Measurements from ENCODE around the gene FUT1. TPM values are rescaled to one million over a fixed set of nuclear protein-coding genes. Genes with fewer than 3 reads are reported as not detected.

FUT1 gene
- total RNA-seq, 4 donors from 2014 or later: 0.27 to 1.00 (median 0.58) TPM

GRCh38 chr19:48715681-48716171, 36.7 kb downstream of the FUT1 start:
- Histone ChIP-seq H3K9me3 (no peaks in the 10 kb centered on the region), H3K4me3 (peak overlapping the region in 1 of 4 donors; percentile 75), H3K36me3 (no peaks in the 10 kb centered on the region), H3K27me3 (no peaks in the 10 kb centered on the region), H3K4me1 (peaks cover 21 to 47% (median 41%) of the 10 kb centered on the region in 4 donors), H3K27ac (peak overlapping the region; percentile 85 to 93 (median 90))
- 62% methylated on average over 19 of the region's 19 CpGs; no CpG with 5 or more reads in 1 of the 2 donors for WGBS, 2 donors (ENCODE audit: low coverage in 1 of 2)
- intact Hi-C loops (cut with DNase I; ENCODE audit: low total_unique reads): no loop called here
- no peak for TF ChIP-seq CTCF (IDR thresholded peaks at IDR 0.05)
- TF ChIP-seq EP300 (IDR thresholded peaks at IDR 0.05; ENCODE audit: low read depth): no peak
- no peak for TF ChIP-seq POLR2AphosphoS5 (IDR thresholded peaks at IDR 0.05)
- no peak for TF ChIP-seq POLR2A (IDR thresholded peaks at IDR 0.05)
- in situ Hi-C loops (cut with MboI; ENCODE audit: low pct_ligation_motif_present in 1 of 4, low pct_unique_long_range_greater_than_20kb in 1 of 4, low sequenced_read_pairs in 3 of 4): no loop called here
- DNase-seq: peak; percentile 37

DNA sequence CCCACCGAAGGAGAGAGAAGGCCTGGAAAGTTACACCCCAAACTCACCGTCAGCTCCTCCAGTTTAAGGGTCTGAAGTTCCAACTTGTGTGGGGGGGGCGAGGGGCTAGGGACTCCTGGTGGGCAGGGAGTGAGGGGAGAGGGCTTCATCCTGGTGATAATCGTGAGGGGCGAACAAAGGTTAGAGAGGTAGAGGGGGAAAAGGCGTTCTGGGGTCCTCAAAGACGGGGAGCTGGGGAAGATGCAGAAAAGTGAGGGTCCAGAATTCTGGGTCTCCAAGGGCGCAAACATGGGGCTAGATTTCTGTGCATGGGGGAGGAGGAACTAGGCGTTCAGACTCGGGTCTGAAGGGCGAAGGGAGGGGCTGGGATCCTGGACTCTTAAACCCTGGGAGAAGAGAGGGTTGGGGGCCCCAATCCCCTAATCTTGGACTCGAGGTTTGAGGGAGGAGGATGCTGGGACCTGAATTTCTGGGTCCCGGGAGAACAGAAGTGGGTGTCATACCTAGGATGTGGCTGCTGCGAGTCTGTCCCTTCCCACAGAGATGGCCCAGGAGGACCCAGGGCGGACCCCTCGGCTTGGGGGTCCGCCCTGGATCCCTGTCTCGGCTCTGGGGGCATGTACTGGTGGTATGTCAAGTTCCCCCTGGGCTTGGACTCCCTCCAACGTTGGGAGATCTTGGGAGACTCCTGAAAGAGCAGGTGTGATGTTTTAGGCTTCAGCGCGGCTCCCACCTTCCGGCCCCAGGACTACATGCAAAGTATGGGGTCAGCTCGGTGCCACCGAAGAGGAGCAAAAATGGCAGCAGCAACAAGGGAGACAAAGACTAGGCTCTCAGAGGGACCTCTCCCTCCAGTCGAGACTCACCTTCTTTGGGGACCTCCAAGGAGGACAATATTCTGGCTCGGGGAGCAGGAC, 37.4 kb downstream of the FUT1 start:
- Histone ChIP-seq H3K4me3 (peak overlapping the region; percentile 49 to 75 (median 54)), H3K9me3 (no peaks in the 10 kb centered on the region), H3K27me3 (no peaks in the 10 kb centered on the region), H3K27ac (peak overlapping the region; percentile 85 to 93 (median 90)), H3K36me3 (no peaks in the 10 kb centered on the region), H3K4me1 (peaks cover 17 to 42% (median 37%) of the 10 kb centered on the region in 4 donors)
- peak; percentile 65 for DNase-seq
- intact Hi-C loops (cut with DNase I; ENCODE audit: low total_unique reads): no loop called here
- in situ Hi-C loops (cut with MboI; ENCODE audit: low pct_ligation_motif_present in 1 of 4, low pct_unique_long_range_greater_than_20kb in 1 of 4, low sequenced_read_pairs in 3 of 4): no loop called here
- 41 to 60% methylated on average over 2 to 26 of the region's 26 CpGs for whole genome bisulfite sequencing, 2 donors (ENCODE audit: low coverage in 1 of 2)
- TF ChIP-seq EP300 (IDR thresholded peaks at IDR 0.05; ENCODE audit: low read depth): no peak
- no peak for TF ChIP-seq CTCF (IDR thresholded peaks at IDR 0.05)
- TF ChIP-seq POLR2A (IDR thresholded peaks at IDR 0.05): no peak
- no peak for TF ChIP-seq POLR2AphosphoS5 (IDR thresholded peaks at IDR 0.05)

DNA sequence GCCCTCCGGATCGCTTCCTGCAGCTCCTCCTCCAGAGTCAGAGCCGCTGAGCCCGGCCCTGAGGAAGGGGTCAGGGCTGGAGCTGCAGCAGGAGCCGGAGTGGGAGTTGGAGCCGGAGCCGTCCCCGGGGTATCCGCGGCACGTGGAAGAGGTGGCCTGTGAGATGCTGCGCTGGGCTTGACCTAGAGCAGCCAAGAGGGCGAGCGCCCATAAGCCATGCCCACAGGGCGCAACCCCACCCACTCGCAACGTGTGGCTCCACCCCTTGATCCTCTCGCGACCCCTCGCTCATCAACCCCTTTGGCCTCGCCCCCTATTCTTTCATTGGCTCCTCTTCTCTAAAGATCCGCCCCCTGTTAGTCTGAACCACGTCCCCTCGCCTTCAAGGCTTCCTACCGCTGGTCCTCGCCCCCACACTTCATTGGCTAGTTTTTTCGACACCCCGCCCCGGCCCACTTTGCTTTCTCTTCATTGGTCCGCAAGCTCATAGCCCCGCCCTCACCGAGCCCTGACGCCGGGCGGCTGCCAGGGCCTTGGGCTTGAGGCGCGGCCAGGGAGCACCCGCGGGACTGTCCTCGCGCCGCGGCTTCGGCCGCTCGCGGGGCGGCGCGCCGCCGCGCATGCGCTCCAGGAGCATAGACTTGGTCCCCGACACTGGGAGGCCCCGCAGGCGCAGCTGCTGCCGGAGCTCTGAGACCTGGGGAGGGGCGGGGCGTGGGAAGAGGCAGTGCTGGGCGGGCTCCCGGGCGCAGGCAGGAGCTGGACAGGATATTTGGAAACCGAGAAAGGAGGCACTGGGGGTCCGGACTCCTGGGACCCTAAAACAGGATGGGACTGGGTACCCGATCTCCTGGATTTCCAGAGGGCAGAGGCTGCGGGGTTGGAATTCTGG, 38.3 kb downstream of the FUT1 start:
- in situ Hi-C loops (cut with MboI; ENCODE audit: low pct_ligation_motif_present in 1 of 4, low pct_unique_long_range_greater_than_20kb in 1 of 4, low sequenced_read_pairs in 3 of 4): no loop called here
- TF ChIP-seq POLR2AphosphoS5 (IDR thresholded peaks at IDR 0.05) (peak; percentile 38 to 71 (median 58)), CTCF (IDR thresholded peaks at IDR 0.05) (no peak), POLR2A (IDR thresholded peaks at IDR 0.05) (peak; percentile 64), EP300 (IDR thresholded peaks at IDR 0.05; ENCODE audit: low read depth) (no peak)
- H3K27ac ChIP-seq: peak overlapping the region; percentile 85 to 93 (median 90)
- 0 to 1% methylated on average over 15 to 51 of the region's 67 CpGs for WGBS, 2 donors (ENCODE audit: low coverage in 1 of 2)
- no peaks in the 10 kb centered on the region for H3K36me3 ChIP-seq
- no peaks in the 10 kb centered on the region for H3K27me3 ChIP-seq
- peak overlapping the region; percentile 49 to 75 (median 58) for H3K4me3 ChIP-seq
- H3K4me1 ChIP-seq: peaks cover 16 to 39% (median 35%) of the 10 kb centered on the region in 4 donors
- intact Hi-C loops (cut with DNase I; ENCODE audit: low total_unique reads): no loop called here
- no peaks in the 10 kb centered on the region for H3K9me3 ChIP-seq
- DNase-seq: peak; percentile 99
